ENCODE results near the gene HES2.
"Not testable (repeated sequence)": the region's sequence is repeated elsewhere in the genome, so short reads cannot be mapped to it uniquely, and the experiment has no call there.

Gene HES2, protein sequence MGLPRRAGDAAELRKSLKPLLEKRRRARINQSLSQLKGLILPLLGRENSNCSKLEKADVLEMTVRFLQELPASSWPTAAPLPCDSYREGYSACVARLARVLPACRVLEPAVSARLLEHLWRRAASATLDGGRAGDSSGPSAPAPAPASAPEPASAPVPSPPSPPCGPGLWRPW

DNA sequence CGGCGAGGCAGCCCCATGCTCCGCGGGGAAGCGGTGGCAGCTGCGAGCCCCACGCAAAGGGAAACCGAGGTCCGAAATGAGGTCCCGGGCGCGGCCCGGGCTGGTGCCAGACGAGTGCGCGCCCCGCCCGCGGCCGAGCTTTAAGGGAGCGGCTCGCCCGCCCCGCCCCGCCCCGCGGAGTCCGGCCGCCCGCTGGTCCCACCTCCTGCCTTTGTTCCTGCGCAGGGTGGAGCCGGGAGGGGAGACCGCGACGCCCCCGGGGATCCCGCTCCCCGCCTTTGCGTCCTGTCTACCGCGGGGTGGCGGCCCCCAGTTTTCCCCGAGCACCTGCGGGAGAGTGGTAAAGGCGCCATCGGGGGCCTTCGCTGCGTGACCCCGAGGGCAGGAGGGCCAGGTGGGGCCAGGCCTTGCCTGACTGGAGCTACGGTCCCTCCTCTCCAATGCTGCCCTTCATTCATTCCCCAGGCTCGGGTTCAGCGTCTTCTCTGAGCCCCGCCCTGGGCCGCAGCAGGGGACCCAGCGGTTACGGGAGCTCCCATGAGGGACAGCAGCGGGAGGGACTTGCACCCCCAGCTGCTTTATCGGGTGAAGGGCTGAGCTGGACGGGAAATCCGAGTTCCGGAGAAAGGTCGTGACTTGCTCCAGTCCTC, at the start of gene HES2:
TSS of gene HES2 (minus strand) at position 116 of the 650 bp plus-strand sequence. CDS start at position 17, 99 bp downstream.
- DNase-seq (ENCODE audit: extremely low read depth in 1 of 2, low read depth in 1 of 2) = no peak

DNA sequence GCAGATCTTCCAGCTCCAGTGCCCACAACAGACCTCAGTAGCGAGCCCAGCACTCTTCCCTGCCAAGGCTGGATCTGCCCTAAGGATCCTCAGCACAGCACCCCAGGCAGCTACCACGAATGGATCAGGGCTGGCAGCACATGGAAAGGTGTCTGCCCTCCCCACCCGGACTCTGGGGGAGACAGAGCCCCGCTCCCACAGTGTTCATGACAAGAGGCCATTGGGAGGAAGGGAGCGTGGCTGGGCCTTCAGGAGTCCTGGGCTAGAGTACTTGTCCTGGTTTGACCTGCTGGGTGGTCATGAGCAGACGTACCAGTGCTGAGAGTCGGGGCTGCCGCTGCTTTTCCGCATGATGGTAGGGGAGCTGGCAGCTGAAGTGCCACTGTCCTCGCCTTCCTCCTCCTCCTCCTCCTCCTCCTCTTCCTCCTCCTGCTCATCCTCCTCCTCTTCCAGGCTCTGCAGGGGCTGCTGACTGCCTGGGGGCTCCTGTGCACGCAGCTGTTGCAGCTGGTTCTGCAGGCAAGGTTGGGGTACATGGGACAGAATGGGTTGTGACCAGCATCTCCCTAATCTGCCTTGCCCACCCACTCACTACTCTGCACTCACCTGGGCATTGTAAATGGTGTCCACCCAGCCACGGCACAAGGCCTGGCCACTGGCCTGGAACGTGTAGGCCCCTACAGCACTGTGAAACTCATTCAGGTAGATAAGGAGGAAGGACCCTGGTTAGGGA, 49.2 kb upstream of the HES2 start:
- no peak for DNase-seq (ENCODE audit: extremely low read depth in 1 of 2, low read depth in 1 of 2)

DNA sequence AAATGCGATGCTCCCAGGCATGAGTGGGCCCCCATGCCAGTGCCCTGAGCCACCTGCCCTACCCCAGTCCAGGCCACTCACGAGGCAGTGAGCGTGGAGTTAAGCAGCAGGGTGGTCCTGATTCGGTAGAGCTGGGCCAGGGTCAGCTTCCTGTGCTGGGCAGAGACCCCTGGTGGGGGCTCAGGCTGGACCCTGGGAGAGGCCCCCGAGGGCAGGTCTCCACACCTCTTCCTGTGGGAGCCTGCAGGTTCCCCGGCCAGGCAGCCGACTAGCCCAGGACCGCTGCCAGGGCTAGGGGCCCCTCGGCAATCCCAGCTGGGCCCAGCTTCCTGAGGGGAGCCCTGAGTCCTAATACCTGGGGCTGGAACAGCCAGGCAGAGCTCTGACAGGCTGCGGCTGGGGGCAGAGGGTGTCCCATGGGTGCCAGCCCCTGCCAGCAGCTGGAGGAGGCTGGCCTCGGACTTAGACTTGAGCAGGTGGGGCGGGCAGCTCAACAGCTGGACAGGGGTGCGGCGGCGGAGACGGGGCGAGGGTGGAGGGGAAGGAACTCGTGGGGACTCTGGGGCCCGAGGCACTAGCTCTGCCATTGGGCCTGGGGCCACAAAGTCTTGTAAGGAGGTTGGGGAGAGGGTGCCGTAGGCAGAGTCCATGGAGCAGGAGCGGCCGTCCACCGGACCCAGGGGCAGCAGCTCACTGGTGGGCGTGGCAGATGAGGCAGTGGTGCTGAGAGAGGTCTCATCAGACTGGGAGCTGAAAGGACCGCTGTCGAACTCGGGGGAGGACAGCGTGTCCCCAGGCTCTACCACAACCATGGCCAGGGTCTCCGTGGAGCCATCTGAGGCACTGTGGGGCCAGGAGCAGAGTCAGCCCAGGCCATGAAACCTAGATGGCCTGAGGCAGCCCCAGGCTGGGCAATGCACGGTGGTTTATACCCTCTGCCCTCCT, 48.3 kb upstream of the HES2 start:
- DNase-seq (ENCODE audit: extremely low read depth in 1 of 2, low read depth in 1 of 2) = no peak

DNA sequence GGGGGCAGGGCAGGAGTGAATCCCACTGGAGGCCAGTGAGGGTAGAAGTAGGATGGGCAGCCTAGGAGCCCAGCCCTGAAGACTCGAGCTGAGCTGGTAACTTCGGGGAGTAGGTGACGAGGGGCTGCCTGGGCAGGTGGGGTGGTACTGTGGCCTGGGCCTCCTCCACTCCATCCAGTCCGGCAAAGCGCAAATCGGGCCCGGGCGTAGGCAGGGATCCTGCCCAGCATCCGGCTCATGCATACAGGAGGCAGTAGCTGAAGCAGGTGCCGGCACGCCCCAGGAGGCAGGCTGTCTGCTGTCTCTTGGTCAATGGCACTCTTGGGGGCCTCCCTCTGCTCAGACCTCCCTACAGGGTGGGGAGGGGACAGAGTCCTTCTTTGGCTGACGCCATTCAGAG, 47.5 kb upstream of the HES2 start:
- DNase-seq (ENCODE audit: extremely low read depth in 1 of 2, low read depth in 1 of 2) = no peak

DNA sequence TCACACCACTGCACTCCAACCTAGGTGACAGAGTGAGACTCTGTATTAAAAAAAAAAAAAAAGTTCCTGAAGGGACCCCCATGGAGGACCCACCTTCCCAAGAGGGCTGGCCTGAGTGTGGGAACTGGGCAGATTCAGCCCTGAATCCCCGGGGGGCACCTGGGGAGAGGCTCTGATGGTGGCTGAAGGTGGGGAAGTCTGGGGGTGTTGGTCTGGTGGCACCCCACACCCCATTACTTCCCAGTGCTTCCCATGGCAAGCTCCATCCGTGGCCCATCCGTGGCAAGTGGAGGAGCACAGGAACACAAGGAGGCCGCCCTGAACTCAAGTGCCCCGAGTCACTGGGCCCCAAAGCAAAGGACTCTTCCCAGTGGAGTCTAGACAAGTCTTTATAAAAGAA, 47.0 kb upstream of the HES2 start:
- no peak for DNase-seq (ENCODE audit: extremely low read depth in 1 of 2, low read depth in 1 of 2)

DNA sequence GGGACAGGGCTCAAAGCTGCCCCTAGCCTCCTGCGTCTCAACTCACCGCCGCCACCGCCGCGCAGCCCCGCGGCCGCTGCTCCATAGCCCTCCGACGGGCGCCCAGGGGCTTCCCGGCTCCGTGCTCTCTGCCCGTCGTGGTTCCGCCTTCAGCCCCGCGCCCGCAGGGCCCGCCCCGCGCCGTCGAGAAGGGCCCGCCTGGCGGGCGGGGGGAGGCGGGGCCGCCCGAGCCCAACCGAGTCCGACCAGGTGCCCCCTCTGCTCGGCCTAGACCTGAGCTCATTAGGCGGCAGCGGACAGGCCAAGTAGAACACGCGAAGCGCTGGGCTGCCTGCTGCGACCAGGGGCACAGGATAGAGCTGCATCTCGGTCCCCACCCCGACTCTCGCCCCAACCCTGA, 46.3 kb upstream of the HES2 start, which contains the start of gene TNFRSF25:
TSS of gene TNFRSF25 (minus strand) at position 151 of the 400 bp plus-strand sequence. CDS start at position 85, 66 bp downstream.
- DNase-seq (ENCODE audit: extremely low read depth in 1 of 2, low read depth in 1 of 2) = no peak

DNA sequence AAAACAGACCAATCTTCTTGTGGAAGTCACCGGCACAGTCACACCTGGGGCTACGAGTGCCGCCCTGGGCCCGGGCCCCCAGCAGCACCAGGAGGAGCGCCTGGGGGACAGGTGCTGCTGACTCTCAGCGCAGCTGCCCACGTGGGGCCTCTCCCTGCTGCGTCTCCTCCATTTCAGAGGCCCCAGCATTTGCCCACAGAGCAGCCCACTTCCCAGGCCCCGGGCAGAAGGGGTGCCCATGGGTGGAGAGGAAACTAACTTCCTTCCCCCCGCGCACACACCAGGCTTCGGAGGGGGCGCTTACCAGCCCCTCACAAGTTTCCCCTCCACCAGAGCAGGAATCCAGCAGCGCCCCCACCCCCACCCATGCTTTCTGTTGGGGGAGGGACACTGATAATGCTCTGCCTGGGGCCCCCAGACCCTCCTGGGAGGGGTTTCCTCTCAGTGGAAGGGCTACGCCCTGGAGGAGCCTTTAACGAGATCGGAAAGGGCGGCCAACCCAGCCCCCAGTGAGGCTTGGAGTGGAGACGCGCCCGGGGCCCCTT, 45.8 kb upstream of the HES2 start:
- DNase-seq (ENCODE audit: extremely low read depth in 1 of 2, low read depth in 1 of 2) = no peak

DNA sequence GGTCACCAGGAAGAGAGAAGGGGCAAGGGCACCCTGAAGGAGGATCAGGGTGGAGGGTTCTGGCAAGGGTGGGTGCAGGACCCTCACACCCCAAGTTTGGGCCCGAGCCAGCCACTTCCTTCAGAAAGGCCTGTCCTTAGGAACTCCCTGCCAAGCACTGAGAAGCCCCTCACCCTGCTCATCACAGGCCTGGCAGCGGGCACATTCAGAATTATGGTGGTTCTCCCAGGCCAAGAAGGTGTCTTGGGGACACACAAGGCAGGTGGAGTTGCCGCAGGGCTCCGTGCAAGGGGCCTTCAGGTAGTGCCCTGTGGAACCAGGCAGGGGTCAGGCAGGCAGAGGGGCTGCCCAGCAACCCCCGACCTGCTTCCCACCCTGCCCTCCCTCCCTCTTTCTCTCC, 45.2 kb upstream of the HES2 start:
- no peak for DNase-seq (ENCODE audit: extremely low read depth in 1 of 2, low read depth in 1 of 2)

DNA sequence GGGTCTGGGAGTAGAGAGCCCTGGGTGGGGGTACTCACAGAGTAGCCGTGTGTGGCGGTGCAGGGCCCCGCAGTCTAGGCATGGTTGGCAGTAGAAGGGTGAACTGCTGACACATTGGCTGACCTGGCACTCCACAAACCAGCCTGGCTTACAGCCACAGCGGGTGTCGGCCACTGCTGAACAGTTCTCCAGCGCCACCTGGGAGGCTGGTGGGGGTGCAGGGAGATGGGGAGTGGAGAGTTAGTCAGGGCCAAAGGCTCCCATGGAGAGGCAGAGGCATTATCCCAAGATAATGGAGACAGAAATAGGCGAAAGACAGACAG, 44.8 kb upstream of the HES2 start:
- no peak for DNase-seq (ENCODE audit: extremely low read depth in 1 of 2, low read depth in 1 of 2)

DNA sequence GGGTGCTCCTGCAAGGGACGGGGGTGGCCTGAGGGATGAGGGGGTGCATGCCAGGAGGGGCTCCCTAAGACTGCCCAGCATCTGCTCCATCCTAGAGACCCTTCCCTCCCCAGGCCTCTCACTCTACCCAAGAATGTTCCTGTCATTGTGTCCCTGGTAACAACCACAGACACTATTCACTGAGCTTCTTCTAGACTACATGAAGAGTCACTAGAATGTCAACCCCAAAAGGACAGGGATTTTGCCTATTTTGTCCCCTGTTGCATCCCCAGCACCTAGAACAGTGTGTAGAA, 43.3 kb upstream of the HES2 start:
- DNase-seq (ENCODE audit: extremely low read depth in 1 of 2, low read depth in 1 of 2) = no peak

DNA sequence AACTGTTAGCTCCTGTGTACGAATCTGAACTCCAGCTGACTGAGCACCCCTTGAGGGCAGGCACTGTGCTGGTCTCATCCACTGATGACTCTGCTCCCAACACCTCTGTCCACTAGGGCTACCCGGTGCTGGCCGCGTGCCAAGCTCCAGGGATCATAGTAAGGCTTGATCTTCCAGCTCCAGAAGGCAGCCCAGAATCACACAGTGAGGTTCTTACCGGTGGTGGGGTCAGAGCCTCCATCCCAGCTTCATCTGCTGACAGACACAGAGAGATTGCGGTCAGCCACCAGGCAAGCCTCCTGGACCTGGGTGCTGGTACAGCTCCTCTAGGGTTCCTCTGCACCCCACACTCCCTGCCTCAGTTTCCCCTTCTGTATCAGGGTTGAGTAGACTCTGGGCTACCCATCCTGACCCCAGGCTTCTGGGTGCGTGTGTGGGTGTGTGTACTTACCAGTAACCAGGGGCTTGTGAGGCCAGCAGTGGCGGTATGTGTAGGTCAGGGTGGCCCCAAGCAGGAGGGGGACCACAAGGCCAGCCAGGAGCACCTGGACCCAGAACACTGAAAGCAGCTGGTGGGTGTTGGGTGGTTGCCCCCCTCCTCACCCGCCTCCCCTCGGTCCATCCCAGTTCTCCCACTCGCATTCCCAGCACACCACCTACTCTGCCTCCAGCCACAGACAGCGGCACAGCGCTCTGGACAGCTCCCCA, 42.8 kb upstream of the HES2 start:
- DNase-seq (ENCODE audit: extremely low read depth in 1 of 2, low read depth in 1 of 2) = no peak

DNA sequence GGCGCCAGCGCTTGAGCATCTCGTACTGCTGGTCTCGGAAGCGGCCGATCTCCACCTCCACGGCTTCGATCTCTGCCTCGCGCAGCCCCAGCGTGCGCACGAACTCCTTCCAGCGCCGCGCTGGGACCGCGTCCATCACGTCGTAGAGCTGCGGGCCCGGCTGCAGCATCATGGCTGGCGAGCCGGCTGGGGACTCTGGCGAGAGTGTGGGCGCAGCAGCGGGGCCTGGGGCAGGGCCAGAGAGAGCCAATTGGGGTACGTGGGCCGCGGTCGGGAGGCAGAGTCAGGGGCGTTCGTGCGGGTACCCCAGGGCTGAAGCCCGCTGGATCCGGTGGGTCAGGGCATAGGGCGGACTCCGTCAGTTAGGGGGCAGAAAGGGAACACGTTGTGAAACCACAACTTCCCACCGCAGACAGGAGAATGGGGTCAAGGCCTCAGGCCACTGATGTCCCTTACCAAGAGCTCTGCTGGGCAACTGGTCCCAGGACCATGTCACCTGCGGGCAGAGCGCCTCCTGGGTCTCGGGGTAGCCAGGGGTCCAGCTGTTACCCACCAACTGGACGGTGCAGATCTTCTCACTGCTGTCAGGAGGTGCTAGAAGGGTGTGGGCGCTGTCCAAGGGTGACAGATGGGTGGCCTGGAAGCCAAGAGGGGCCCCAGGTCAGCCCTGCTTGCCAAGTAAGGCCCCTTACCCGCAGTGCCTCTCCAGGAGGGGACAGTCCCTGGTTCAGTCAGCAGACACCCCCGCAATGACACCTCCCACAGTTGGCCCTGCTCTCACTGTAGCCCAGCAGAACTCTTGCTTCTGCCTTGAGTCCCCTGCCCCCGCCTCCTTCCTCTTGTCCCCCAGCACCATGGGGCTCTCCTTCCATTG, 42.1 kb upstream of the HES2 start:
- DNase-seq (ENCODE audit: extremely low read depth in 1 of 2, low read depth in 1 of 2) = no peak

DNA sequence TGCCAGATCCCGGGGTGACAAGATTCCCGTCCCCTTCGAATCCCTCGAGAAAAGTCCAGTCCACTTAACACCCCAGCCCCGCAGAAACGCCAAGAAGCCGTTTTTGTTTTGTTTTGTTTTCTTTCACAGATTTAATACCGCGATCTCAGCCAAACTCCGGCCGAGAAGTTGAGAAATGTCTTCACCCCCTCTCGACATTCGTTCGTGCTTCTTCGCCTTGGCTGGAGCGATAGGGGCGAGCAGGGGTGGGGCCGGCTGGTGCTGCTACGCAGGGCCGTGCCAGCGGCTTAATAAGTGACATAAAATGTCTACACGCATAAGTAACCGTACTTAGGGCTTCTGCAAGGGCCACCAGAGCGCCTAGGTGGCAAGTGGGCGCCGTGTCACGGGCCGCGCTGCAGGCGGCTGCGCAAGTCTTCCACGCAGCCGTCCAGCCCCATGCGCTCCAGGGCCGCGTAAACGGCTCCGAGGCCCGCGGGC, 41.4 kb upstream of the HES2 start:
- DNase-seq (ENCODE audit: extremely low read depth in 1 of 2, low read depth in 1 of 2) = no peak

DNA sequence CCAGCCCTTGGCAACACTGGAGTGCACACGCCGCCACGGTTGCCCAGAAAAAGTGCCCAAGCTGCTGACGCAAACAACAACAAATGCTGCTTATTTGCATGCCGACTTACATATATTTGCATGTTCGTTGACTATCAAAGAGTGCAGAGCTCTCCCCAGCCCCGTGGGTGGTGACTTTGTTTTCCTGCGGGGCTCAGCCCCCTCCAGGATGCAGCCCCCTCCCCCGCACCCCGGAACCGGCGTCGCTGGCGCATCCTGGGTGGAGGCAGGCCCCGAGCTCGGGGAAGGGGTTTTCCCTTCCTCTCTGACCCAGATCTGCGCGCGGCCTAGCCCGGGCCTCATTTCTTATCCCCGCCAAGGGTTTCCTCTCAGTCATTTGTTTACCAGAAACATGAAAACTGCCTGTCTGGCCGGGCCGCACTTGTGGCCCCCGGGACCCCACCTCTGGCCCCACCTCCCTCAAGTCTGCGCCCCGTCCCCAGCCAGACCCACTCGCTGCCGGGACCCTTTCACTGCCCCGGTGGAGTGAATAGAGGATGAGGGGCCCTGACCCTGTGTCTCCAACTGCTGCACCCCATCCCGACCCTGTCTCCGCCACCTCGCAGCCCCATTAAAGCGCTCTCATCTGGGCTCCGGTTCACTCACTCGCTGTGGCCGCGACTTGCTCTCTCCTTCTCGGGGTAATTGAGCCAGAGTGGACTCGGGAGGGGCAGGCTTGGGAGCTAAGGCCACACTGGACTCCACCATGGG, 40.8 kb upstream of the HES2 start:
- peak; percentile 47 to 68 for DNase-seq (ENCODE audit: extremely low read depth in 1 of 2, low read depth in 1 of 2)

DNA sequence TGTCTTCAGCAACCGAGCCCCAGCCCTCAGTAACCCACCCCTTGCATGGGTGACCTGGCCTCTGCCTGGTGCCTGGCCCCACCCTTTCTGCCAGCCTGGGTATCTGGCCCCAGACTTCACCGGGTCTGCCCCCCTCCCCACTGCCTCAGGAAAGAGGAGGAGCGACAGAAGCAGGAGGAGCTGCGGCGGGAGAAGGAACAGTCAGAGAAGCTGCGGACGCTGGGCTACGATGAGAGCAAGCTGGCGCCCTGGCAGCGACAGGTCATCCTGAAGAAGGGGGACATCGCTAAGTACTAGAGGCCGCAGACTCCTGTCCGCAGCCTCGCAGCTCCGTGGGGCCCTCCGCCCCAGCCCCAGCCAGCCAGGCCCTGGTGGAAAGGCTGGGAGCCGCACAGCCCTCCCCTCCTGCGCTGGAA, 40.1 kb upstream of the HES2 start:
- DNase-seq (ENCODE audit: extremely low read depth in 1 of 2, low read depth in 1 of 2) = no peak

DNA sequence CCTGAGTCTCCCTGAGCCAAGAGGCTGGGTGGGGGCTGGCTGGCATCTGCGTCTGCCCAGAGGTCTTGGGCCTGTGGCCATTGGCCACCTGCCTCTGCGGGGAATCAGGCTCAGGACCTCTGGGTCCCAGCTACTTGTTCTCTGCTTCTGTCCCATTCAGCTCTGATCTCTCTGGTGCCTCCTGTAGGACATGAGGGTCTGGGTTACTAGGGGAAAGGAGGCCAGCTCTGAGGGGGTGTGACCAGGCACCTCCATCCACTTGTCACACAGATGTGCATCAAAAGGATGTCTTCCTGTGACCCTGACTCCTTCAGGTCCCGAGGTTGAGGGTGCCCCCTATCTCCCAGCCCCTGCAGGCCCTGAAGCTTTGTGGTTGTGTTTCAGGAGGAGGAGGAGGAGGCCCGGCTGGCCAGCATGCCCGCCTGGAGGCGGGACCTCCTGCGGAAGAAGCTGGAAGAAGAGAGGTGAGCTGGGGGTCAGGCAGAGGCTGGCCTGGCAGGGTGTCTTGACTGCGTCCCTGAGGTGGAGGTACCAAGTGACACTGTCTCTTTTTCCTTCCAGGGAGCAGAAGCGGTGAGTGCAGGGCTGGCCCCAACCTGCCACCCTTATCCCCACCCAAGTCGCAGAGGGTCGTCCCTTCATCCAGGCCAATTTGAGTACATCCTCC, 37.2 kb upstream of the HES2 start:
- DNase-seq (ENCODE audit: extremely low read depth in 1 of 2, low read depth in 1 of 2) = no peak

DNA sequence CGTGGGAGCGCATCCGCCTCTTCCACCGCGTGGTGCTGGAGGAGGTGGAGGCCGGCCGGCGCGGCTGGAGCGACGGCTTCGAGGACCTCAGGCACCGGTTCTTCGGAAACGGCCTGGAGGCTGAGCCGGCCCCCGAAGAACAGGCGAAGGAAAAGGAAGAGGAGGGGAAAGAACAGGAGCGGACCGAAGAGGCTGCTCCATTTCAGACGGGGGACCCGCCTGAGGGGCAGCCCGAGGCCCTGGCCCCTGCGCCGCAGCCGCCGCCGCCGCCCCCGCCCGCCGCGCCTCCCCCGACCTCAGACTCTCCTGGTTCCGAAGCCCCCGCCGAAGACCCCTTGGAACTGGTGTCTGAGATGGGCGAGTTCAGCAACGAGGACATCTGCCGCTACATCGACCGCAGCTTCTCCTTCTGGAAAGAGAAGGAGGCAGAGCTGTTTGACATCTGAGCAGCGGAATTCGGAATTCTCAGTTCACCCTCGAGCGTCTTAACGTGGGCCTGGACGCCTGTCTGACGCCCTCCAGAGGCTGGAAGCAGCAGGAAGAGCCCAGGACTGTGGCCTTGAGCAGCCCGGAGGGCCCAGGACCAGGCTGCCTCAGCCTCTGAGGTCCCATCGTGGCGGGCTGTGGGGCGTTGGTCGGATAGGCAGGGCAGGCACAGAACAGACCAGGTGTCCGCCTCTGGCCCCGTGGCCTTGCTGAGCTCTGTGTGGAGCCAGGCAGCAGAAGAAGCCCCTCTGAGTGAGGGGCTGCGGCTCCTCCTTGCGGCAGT, 36.2 kb upstream of the HES2 start:
- not testable (repeated sequence) for DNase-seq (ENCODE audit: extremely low read depth in 1 of 2, low read depth in 1 of 2)
